Activated CD4-positive, alpha-beta T cell treated with anti-CD3 and anti-CD28 coated beads, Interleukin-2, amount 50 U/mL, for 4 hours (primary cell): ENCODE data around the gene POMGNT2.
A peak's percentile ranks its signal among the peaks of the same experiment; 100 is the strongest.

ENCODE experiments used
- DNase-seq, 2 experiments: peaks; one replicate each; pipeline ENCODE4 v3.0.0-alpha.2; 2020

The POMGNT2 gene

GRCh38 chr3:43105596-43106292, at the start of gene POMGNT2:
TSS of gene POMGNT2 (minus strand) at chr3:43106079. CDS start at chr3:43081431, 24,648 bp downstream.
- DNase-seq = peak; percentile 81 to 83

GRCh38 chr3:43154980-43155379, 49.1 kb upstream of the POMGNT2 start:
- no peak for DNase-seq

DNA sequence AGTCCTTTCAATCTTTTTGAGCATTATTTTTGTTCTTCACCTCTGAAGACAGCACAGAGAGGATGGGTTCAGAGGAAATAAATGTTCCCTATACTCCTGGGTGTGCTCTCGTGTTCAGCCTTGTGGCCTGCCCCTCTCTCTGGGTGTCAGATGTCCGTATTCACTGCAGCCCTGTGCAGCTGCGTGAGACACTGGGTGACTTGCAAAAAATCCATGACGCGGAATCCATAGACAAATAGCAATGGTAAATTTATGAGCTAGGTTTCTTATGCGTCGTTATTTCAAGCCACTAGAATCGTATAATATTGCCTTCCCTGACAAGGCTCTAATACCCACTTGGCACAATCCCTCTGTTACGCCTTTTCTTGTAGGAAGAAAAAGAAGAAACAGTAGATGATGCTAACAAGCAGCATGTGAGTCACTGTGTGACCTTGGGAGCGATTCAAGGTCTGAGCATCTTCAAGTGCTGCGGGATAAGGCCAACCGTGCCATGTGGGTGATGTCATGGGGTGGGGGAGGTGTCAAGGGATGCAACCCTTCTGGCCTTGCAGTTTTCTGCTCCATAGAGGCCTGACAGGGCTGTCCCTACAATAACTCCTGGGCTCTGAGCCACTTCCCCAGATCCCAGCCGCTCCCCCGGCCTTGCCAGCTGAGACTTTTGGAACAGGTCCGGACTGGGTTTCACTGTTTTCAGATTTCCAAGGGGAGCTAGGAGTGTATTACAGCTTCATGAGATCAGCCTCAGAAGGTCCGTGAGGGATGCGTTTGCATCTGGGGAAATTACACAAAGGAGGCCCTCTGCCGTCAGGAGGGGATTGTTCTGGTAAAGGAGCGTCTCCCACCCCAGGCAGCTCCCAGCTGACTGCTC, 47.6 kb upstream of the POMGNT2 start:
- DNase-seq = no peak

- DNase-seq = no peak
Observed at GRCh38 chr3:43152649-43153048, 46.8 kb upstream of the POMGNT2 start.

GRCh38 chr3:43148033-43148432, 42.2 kb upstream of the POMGNT2 start:
- DNase-seq = no peak

- DNase-seq = no peak
Observed at GRCh38 chr3:43146599-43146998, 40.7 kb upstream of the POMGNT2 start.

DNA sequence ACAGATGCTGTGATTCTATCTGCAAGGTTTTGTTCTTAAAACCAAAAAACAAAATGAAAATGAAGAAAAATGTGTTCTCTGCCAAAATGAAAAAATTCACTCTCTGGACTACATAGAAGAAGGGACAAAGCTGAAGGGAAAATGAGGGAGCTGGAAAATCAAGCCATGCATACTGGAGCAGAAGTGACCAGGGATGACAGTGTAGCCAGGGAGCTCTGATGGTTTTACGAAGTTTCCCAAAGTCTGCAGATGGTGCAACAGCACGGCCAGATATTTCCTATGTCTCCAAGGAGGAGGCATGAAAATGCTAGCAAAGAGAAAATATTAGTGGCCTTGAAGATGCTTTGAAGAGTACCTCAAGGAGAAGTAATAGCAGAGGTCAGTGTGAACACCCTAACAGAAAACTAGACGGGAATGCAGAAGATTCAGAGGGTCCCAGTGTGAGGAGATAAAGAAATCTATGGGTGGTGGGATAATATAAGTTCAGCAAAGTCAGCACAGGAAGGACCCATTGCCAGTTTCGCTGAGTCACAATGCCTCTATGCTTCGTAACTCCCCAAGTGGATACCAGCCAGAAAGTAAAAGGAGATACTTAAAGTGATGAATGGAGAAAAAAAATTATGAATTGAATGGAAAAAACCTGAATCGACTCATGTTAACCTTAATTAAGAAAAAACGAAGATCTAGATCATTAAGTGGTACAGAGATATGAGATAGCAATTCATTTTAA, 39.0 kb upstream of the POMGNT2 start:
- no peak for DNase-seq

DNA sequence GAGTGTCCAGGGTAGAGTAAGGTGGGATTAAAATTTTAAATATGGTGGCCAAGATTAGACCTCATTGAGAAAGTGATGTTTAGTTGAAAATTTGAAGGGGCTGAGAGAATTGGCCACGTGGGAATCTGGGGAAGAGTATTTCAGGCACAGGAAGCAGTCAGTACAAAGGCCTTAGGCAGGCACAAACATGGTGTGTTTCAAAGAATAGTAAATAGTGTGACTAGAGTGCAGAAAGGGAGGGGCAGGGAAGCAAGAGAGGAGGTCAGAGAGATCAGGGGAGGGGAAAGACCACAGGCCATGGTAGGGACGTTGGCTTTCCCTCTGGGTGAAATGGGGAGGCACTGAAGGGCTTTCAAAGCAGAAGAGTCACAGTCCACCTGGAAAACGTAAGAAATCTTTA, 36.6 kb upstream of the POMGNT2 start:
- no peak for DNase-seq

DNA sequence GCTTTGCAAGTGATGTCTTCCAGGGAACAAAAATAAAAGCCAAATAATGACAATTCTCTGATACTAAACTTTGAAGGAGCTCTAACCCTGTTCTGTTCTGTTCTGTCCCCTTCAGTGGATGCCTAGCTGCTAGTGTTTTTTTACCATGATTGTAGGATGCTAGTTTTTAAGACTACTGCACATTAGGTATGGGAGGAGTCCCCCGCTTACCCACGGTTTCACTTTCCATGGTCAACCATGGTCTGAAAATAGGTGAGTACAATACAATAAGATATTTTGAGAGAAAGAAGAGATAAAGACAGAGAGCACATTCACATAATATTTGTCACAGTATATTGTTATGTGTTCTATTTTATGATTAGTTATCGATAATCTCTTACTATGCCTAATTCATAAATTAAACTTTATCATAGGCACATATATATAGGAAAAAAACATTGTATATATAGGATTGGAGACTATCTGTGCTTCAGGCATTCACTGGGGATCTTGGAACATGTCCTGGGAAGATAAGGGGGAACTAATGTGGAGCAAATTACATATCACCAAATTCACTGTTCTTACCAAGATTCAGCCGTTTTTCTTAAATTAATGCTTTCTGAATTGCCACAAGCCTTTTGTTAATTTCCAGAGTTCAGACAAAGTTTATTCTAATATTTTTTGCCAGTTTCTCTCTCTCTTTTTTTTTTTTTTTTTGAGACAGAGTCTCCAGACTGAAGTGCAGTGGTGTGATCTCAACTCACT, 32.8 kb upstream of the POMGNT2 start:
- no peak for DNase-seq

DNA sequence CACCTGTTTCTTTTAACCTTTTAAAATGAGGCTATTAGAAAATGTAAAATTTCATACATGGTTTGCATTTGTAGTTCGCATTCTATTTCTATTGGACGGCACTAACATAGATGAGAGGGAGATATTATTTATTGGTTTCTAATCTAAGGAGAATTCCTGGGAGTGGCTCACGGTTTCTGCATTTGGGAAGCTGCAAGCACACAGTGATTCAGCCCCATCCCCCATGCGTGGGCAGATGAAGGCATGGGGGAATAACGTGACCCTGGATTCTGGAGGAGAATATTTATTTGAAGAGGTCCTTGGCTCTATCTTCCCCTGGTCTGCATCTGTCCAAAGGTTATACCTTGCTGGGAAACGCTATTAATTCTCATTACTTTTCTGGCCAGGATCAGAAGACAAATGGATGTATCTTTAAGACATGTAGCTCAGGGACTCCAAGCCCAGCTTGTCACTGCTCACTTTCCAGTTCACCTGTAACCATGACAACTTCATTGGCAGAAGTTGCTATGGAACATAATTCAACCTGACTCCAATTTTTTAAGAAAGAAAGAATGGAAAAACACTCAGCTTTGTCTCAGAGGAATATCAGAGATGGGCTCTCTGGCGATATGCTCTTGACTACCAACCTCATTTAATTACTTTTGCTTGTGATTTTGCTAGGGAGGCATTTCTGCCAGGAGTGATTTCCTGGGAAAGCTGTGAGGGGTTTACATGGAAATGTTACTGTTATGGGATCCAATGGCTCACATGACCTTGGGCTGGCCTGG, 27.2 kb upstream of the POMGNT2 start:
- no peak for DNase-seq

- DNase-seq = no peak
Observed at GRCh38 chr3:43132193-43132592, 26.3 kb upstream of the POMGNT2 start.

DNA sequence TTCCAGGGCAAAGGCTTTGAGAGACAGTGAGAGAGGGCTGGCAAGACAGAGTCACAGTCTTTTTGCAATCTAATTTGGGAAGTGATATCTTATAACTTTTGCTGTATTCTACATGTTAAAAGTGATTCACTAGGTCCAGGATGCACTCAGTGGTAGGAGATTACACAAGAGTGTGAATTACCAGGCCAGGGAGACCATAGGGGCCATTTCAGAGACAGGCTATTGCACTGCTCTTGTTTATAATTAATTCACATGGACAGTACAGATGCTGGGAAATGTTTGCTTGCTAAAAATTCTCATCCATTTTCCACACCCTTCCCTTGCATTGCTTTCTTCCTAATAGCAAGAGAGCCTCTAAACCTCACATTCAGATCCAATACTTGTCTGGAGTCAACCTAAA, 22.6 kb upstream of the POMGNT2 start:
- DNase-seq = no peak

- no peak for DNase-seq
Observed at GRCh38 chr3:43126536-43126935, 20.7 kb upstream of the POMGNT2 start.

DNA sequence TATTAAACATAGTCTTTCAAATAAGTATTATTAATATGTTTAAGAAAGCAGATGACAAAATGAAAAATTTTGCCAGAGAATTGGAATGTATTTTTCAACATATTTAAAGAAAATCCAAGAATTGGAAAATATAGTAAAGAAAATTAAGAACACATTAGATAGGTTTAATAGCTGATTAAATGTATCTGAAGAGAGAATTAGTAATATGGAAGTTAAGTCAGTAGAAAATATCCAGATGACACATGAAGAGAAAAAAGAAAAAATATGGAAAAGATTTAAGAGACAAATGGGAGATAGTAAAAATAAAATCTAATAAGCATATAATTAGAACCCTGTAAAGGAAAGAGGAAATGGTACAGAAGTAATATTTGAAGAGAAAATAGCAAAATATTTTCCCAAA, 18.0 kb upstream of the POMGNT2 start:
- DNase-seq = no peak

DNA sequence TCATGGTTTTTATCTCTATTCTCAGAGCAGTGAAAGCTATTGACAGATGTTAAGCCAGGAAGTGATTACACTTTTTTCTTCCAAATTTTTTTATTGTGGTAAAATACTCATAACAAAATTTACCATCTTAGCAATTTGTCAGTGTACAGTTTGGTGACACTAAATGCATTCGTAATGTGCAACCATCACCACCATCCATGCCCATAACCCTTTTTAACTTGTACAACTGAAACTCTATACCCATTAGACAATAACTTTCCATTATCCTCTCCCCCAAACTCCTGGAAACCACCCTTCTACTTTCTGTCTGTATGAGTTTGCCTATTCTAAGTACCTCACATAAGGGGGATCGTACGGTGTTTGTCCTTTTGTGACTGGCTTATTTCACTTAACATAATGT, 15.1 kb upstream of the POMGNT2 start:
- no peak for DNase-seq

GRCh38 chr3:43117257-43117656, 11.4 kb upstream of the POMGNT2 start:
- no peak for DNase-seq

- DNase-seq = no peak
Observed at GRCh38 chr3:43113671-43114070, 7.8 kb upstream of the POMGNT2 start.

DNA sequence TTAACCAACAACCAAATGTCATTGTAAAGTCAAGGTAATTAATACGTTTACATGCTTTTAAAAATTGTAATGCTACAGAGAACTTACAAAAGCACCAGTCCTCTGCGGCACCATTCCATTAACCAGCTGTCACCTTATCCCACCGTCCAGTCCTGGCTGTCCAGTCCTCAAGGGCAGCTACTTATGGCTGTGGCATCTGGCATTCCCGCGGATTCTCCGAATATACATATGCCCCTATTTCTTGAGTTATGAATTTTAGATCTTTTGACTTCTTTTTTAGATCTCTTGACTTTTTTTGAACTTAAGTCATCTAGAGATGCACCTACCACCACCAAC, 382 bp upstream of the POMGNT2 start:
- no peak for DNase-seq

GRCh38 chr3:43104660-43105595, 951 bp downstream of the POMGNT2 start:
- peak in 1 of 2 experiments; percentile 8 for DNase-seq

GRCh38 chr3:43104039-43104438, 1.8 kb downstream of the POMGNT2 start:
- DNase-seq = no peak
